Hypothalamus (tissue), 51 donors: ENCODE results near the gene TEF.

Source experiments
- DNase-seq, 51 donors: peaks; one replicate each; lab custom pipeline; 2025; lab: John Stamatoyannopoulos, UW

TEF gene

DNA sequence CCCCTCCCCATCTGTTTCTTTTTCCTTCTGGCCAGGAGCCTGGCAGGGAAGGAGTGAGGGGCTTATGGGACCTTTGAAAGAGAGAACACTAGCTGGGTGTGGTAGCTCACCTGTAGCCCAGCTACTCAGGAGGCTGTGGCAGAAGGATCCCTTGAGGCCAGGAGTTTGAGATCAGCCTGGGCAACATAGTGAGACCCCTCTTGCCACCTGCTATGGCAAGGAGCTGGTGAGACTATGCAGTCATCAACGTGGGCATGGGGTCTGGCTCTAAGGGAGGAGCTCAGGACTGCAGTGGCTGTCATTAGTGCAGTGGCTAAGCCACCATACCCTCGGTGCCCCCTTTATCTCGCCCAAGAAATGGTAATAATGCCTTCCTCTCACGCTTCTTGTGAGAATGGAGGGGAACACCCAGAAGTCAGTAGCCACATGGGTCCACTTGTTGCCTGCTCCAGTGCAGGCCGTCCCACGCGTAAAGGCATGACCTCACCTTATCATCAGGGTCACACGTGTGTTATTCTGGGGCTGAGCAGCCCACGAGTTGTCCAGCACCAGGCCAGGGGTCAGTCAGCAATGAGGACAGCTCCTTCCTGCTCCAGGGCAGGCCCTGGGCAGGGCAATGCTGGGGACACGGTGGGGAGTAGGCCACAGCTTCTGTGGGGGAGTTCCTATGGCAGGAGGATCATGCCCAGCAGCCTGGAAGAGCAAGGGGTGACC, 27.7 kb upstream of the TEF start:
- DNase-seq: no peak

- no peak for DNase-seq
Observed at GRCh38 chr22:41354979-41355378, 26.8 kb upstream of the TEF start.

GRCh38 chr22:41355895-41356294, 25.8 kb upstream of the TEF start:
- no peak for DNase-seq

DNA sequence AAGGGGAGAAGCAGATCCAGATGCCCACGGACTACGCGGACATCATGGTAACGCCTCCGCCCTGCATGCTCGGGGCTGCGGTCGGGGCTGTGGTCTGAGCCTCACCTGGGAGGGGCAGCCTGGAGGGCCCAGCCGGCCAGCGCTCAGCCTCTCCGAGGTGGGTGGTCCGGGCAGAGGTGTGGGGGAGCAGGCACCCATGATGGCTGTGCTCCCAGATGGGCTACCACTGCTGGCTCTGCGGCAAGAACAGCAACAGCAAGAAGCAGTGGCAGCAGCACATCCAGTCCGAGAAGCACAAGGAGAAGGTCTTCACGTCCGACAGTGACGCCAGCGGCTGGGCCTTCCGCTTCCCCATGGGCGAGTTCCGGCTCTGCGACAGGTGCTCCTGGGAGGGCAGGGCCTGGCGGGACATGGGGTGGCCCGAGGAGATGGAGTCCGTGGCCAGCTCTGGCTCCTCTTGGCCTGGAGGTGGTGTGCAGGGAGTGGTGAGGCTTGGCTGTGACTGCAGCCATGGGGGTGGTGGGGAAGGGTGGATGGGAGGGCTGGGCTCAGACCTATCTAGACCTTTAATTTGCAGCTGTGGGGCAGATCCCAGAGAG, 25.2 kb upstream of the TEF start:
- DNase-seq: no peak

- DNase-seq: no peak
Observed at GRCh38 chr22:41357191-41357590, 24.6 kb upstream of the TEF start.

GRCh38 chr22:41358927-41359326, 22.8 kb upstream of the TEF start:
- no peak for DNase-seq

- DNase-seq: no peak
Observed at GRCh38 chr22:41359376-41359775, 22.4 kb upstream of the TEF start.

GRCh38 chr22:41360126-41360525, 21.6 kb upstream of the TEF start:
- DNase-seq: no peak

GRCh38 chr22:41361716-41362310, 19.9 kb upstream of the TEF start:
- DNase-seq: no peak

DNA sequence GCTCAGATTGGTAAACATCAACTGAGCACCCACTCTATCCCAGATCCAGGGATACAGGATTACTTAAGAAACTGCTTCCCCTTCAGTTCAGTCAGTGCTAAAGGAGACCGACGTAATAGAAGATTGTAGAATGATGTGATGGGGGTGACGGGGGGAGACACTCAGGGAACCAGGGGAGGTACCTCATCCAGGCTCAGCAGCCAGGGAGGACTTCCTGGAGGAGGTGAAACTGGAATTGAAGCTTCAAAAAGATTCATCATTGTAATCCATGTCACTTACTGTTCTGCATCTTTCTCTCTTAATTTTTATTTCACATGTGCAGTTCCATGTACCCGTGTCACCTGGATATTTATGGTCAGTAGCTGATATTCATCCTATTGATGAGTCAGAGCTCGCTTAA, 19.1 kb upstream of the TEF start:
- no peak for DNase-seq

DNA sequence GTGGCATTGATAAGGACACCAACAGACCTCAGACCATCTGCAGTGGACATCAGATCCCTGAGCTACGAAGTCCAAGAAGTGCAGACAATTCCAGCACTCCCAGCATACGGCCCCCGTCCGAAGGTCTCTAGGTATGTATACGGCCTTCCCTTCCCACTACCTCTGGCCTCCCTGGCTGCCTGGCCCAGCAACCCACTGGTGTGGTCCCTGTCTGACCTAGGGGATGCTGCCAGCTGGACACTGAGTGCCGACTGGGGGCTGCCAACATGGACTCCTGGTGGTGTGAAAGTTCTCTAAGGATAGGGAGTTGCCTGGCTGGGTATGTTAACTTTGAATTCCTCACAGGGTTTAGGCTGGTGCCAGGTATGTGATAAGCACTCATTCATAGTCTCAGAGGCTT, 17.5 kb upstream of the TEF start:
- DNase-seq: no peak

GRCh38 chr22:41364955-41365354, 16.8 kb upstream of the TEF start:
- DNase-seq: no peak

DNA sequence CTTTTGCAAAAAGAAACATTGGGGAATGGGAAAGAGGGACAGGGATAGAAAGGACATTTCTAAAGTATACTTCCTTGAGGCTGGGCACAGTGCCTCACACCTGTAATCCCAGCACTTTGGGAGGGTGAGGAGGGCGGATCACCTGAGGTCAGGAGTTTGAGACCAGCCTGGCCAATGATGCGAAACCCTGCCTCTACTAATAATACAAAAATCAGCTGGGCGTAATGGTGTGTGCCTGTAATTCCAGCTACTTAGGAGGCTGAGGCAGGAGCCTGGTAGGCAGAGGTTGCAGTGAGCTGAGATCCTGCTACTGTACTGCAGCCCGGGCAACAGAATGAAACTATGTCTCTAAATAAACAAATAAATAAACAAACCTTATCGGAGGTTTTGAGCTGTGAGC, 16.3 kb upstream of the TEF start:
- DNase-seq: no peak

GRCh38 chr22:41366323-41367029, 15.3 kb upstream of the TEF start:
- peak in 2 of 51 donors; percentile 12 to 33 for DNase-seq

- peak; percentile 47 to 99 (median 96) for DNase-seq
Observed at GRCh38 chr22:41367039-41367679, 14.6 kb upstream of the TEF start.

DNA sequence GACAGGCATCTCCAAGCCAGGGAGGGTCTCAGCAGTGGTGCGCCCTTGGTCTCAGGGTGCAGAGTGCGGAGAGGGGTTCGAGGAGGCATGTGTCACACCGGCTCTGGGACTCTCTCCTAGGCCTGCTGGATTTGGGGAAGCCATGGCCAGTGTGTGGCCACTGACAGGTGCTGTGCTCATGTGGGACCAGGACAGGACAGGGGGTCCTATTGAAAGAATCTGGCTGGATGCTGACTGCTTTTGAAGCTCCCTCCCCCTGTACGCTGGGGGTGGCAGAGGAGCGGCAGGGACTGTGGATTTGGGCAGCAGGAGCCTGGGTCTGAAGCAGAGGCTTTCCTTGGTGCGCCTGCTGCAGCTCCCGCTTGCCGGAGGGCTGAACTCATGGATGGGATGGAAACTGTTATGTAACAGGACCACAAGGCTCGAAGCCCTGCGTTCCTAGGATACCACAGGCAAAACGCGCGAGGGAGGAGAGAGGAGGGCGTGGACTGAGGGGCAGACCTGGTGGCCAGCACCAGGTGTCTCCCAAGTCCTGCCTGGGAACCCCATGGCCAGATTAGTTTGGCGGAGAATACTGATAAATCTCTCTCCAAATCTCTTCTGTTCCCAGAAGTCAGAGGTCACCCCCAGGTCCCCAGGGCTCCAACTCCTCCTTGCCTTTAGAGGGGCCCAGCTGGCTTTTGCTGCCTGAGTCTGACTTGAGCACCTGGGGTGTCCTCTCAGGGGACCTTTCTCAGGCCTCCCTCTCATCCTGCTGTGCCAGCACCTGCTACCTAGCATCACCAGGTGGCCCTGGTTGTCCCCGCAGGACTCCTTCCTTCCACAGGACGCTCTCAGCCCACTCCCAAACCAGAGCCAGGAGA, 13.8 kb upstream of the TEF start:
- DNase-seq: peak in 35 of 51 donors; percentile 11 to 73 (median 43)

- DNase-seq: peak in 32 of 51 donors; percentile 5 to 63 (median 24)
Observed at GRCh38 chr22:41368543-41369423, 13.0 kb upstream of the TEF start.

- DNase-seq: peak in 3 of 51 donors; percentile 17 to 63 (median 42)
Observed at GRCh38 chr22:41369424-41369745, 12.4 kb upstream of the TEF start.

DNA sequence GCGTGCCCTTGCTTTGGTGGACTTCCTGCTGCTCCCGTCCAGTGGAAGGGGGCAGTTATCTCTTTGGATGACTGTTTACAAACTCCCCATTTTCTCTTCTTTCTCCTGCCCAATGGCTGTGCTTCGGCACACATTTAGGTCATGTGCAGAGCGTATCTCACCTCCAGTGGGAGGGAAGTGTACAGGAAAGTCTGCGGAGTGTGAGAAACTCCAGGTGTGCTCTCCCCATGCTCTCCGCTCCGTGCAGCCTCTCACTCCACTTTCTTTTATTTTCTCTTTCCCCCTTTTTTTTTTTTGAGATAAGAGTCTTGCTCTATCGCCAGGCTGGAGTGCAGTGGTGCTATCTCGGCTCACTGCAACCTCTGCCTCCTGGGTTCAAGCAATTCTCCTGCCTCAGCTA, 11.9 kb upstream of the TEF start:
- DNase-seq: no peak
